HEK293T (cell line): ENCODE data around the gene SGF29.
"Not testable (repeated sequence)": the region's sequence is repeated elsewhere in the genome, so short reads cannot be mapped to it uniquely, and the experiment has no call there.

Experiments
- ELF4 ChIP-seq: fragments of 450-650 bp; IDR thresholded peaks from 2 replicates; pipeline ENCODE4 v1.6.1; 2017; ENCODE audit warnings: antibody characterized with exemption
- FOXM1 ChIP-seq: fragments of 450-650 bp; IDR thresholded peaks from 2 replicates; pipeline ENCODE4 v1.6.1; 2017; ENCODE audit warnings: mild to moderate bottlenecking, borderline replicate concordance
- NFRKB ChIP-seq: fragments of 450-650 bp; IDR thresholded peaks from 2 replicates; pipeline ENCODE4 v1.6.1; 2016; ENCODE audit warnings: mild to moderate bottlenecking, moderate library complexity
- SUZ12 ChIP-seq: fragments of 450-650 bp; IDR thresholded peaks from 2 replicates; pipeline ENCODE4 v1.6.1; 2016; ENCODE audit warnings: mild to moderate bottlenecking
- ZNF384 ChIP-seq: fragments of 450-650 bp; IDR thresholded peaks from 2 replicates; pipeline ENCODE4 v1.6.1; 2016

GRCh38 chr16:28566233-28566925, 12.7 kb downstream of the SGF29 start:
- not testable (repeated sequence) for TF ChIP-seq FOXM1, ZNF384, ELF4, SUZ12, NFRKB
